AG08395 (cell line): ENCODE results near the gene RAF1.
"Not testable (repeated sequence)": the region's sequence is repeated elsewhere in the genome, so short reads cannot be mapped to it uniquely, and the experiment has no call there.

Experiments used
- DNase-seq: peaks from one replicate; pipeline ENCODE4 v3.0.0; 2012; ENCODE audit warnings: mixed read lengths, low spot score

Gene RAF1

DNA sequence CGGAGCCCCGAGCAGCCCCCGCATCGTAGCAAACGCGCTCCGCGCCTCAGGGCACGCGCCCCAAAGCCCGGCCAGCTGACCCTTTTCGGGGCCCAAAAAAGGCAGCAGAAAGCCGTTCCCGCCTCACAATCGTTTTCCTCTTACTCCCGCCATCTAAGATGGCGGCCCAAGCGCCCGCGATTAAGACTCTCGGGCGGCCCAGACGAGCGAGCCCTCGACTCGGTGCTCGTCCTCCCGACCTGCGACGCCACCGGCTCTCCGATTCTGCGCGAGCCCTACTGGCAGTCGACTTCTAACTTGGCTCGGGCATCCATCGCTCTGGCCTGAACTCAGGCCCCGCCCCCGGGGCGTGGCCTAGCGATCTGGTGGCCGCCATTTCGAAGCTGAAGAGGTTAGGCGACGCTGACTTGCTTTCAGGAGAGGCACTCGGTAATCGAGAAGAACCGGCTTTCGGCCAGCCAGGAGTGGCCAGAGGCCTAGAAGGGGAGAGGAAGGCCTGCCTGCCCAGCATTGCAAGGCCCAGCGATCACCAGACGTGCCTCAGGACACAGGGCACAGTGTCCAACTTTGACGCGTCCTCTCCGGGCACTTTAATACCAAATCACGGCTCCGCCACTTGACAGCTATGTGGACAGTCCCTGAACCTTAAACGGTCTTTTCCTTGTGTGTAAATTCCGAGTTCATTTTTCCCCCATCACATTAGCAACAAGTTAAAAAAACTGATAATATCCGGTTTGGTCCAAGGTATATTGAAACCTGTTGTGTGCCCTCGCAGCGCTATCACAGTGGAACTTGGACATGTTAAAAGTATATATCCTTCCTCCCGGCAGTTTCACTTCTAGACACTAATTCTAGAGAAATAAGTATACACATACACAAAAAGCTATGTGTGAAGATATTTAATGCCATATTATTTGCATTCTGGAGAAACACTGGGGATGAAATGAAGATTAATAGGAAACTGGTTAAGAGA, at the start of gene RAF1:
RAF1 (minus strand) TSS at position 182 of the 973 bp plus-strand sequence. CDS start 45,396 bp downstream, outside the sequence.
- DNase-seq: peak; percentile 98

- no peak for DNase-seq
Observed at GRCh38 chr3:12710062-12710461, 46.1 kb upstream of the RAF1 start.

GRCh38 chr3:12709334-12709733, 45.4 kb upstream of the RAF1 start:
- DNase-seq: no peak

DNA sequence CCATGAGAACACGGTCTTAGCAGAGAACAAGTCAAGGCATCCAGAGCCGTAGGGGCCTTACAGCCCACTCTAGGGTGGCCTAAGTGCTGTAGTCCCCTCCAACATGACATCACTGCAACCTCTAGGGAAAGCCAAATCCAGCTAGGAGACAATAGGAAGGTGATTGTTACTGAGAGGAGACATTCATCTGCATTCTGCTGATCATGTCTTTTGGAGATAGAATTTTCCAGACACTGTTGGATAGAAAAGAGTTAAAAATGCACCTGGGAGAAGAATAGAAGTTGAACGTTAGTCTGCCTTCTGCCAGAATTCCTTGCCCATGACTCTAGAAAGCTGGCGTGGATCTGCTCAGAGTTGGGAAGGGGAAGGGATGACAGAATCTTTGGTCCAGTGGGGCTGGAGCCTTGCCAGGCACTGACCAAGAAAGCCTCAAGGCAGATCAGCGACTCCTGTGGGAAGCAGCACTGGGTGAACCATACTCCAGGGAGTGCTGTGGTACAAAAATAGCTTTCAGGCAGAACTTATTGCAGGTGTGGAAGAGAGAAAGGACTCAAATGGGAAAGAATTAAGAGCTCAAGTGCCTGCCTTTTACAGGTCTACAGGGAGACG, 44.8 kb upstream of the RAF1 start:
- DNase-seq: peak; percentile 91

GRCh38 chr3:12707449-12707848, 43.5 kb upstream of the RAF1 start:
- DNase-seq: no peak

DNA sequence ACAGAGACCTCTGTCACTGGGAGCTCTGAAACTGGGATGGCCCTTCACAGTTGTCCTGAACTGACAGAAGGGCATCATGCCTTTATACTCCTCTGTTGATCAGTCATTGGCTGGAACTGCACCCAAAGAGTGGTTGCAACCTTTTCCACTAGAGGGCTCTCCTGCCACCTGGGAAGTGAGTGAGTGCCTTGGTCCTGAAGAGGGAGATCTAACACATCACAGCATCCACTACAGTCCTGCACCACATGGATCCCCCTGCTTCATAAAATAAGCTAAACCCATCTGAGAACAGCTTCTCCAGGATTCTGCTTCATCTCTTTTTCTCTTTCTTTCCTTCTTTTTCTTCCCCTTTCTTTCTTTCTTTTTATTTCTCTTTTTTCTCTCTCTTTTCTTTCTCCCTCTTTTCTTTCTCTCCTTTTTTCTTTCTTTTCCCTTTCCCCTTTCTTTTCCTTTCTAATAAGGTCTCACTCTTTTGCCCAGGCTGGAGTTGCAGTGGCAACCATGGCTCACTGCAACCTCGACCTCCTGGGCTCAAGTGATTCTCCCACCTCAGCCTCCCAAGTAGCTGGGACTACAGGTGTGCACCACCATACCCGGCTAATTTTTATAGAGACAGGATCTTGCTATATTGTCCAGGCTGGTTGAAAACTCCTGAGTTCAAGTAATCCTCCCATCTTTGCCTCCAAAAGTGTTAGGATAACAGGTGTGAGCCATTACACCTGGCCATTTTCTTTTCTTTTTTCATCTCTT, 42.8 kb upstream of the RAF1 start:
- peak; percentile 60 for DNase-seq

DNA sequence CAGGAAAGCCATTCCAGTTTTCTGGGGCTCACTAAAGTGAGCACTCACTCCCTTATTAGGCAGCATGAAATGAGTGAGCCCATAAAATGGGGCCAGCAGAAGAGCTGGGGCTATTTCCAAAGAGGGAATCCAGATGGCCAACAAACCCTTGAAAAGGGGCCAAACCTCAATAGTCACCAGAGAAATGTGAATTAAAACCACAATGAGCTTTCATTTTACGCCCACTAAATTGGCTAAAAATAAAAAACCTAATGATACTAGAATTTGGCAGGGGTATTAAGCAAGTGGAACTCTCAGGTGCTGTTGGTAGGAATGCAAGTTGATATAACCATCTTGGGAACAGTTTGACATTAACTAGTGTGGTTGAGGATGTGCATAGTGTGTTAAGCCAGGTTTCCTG, 42.1 kb upstream of the RAF1 start:
- DNase-seq: peak; percentile 61

DNA sequence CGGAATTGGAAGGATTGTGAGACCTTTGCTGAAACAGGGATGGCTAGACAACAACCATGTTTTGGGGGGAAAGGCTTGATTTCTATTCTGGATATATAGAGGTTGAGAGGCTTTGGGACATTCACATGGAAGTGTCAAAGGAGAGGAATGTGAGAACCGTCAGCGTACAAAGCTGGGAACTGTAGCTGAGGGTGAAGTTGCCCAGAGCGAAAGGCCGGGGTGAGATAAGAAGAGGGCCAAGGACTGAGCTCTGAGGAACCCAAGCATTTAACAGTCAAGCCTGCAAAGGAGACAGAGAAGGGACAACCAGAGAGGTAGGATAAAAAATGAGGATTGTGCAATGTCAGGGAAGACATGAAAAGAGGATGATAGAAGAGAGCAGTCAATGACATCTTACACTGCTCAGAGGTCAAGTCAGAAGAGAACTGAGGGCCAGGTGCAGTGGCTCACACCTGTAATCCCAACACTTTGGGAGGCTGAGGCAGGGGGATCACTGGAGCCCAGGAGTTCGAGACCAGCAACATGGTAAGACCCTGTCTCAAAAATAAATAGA, 41.5 kb upstream of the RAF1 start:
- DNase-seq: no peak

DNA sequence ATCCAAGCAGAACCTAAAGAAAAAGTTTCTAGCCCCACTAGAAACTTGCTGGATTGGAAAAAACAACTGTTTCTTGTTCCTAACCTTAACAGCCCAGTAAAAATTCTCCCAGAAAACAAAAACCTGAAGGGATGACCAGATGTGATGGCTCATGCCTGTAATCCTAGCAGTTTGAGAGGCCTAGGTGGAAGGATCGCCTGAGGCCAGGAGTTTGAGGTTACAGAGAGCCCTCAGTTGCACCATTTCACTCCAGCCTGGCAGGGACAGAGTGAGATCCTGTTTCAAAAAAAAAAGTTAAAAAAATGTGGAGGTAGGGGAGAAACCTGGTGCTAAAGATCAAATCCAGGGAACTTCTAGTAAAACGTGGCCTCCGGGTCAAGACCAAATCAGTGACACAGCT, 38.6 kb upstream of the RAF1 start:
- DNase-seq: no peak

DNA sequence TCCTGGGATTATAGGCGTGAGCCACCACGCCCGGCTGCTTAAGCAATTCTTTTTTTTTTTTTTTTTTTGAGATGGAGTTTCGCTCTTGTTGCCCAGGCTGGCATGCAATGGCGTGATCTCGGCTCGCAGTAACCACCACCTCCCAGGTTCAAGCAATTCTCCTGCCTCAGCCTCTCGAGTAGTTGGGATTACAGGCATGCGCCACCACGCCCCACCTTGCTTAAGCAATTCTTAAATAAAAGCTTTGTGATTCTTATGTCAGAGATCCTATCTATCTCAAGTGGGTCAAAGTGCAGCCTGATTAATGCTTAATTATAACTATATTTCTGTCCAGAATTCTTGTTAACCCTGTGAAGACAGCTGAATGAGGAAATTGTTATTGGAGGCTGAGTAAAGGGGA, 37.7 kb upstream of the RAF1 start:
- DNase-seq: not testable (repeated sequence)

DNA sequence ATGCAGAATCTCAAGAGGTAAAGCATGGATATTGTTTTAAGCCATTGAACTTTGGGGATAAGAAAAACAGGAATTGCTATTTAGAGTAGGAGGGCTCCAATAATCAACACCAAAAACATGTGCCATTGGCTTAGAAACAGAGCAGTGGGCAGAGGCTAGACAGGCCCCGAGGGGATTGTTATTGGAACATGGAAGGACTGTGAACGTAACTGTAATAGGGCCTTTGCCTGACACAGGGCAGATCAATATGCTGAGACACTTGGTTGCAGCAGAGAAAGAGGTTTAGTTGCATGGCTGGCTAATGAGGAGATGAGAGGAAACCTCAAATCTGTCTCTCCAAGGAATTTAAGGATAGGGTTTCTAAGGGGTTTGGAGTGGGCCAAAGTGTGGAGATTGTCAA, 36.9 kb upstream of the RAF1 start:
- DNase-seq: no peak

DNA sequence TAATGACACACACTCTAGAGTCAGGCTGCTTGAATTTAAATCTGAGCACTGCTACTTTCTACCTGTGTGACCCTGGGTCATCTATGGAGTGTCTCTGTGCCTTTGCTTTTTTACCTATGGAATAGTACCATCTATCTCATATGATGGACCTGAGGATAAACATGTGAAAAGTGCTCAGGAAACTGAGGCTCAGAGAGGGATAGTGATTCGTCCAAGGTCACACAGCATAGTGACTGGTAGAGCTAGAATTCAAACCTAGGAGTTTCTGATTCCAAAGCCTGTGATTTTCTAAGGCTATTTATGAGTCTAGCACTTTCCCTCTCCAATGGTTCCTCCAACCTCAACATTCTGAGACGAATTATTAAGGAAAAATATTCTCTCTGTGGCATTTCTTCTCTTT, 32.0 kb upstream of the RAF1 start:
- DNase-seq: no peak

GRCh38 chr3:12695112-12695511, 31.2 kb upstream of the RAF1 start:
- DNase-seq: peak; percentile 22

GRCh38 chr3:12692444-12692843, 28.5 kb upstream of the RAF1 start:
- no peak for DNase-seq

DNA sequence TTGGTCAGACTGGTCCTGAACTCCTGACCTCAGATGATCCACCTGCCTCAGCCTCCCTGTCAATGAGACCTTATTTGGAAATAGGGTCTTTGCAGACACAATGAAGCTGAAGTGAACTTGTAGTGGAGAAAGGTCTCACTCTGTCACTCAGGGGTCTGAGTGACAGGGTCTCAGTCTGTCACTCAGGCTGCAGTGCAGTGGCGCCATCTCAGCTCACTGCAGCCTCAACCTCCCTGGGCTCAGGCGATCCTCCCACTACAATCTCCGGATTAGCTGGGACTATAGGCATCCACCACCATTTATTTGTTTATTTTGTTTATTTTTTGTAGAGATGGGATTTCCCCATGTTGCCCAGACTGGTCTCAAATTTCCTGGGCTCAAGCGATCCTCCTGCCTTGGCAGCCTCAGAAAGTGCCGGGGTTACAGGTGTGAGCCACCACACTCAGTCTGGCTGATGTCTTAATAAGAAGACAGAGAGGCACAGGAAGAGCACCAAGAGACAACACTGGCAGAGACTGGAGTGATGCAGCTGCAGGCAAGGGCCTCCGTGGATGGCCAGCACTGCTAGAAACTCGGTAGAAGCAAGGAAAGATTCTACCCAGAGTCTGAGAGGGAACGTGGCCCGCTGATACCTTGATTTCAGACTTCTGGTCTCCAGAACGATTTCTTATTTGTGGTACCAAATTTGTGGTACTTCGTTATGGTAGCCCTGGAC, 26.2 kb upstream of the RAF1 start:
- DNase-seq: no peak

GRCh38 chr3:12687948-12688347, 24.0 kb upstream of the RAF1 start:
- DNase-seq: no peak

DNA sequence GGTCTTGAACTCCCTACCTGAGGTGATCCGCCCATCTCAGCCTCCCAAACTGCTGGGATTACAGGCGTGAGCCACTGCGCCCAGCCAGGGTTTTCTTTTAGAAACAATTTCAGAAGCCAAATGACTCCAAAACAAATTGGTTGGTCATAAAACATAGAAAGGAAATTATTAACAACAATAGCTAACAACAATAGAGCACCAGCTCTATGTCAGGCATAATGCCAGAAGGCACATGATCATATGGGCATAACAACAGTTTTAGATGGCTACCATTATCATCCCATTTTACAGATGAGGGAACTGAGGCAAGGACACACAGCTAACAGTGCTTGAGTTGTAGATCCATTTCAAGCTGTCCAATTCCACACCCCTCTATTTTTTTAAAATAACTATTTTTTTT, 22.2 kb upstream of the RAF1 start:
- no peak for DNase-seq

GRCh38 chr3:12681943-12682390, 18.1 kb upstream of the RAF1 start:
- DNase-seq: peak; percentile 85

- DNase-seq: no peak
Observed at GRCh38 chr3:12681089-12681942, 17.4 kb upstream of the RAF1 start.

DNA sequence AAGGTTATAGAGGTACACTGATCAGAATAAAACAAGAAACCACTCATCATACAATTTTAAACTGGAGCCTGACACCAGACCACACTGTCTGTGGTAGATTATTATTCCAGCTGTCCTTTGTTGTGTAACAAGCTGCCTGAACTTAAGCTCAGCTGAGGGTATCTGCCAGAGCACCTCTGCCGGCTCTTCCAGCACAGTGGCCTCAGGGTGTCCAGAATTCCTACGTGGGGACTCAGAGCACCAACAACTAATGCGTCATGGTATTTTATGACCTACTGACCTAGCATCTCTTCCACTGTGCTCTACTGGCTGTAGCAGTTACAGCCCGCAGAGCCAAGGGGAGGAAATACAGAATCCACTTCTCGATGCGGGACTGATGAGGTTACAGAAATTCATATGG, 15.6 kb upstream of the RAF1 start:
- peak; percentile 88 for DNase-seq

DNA sequence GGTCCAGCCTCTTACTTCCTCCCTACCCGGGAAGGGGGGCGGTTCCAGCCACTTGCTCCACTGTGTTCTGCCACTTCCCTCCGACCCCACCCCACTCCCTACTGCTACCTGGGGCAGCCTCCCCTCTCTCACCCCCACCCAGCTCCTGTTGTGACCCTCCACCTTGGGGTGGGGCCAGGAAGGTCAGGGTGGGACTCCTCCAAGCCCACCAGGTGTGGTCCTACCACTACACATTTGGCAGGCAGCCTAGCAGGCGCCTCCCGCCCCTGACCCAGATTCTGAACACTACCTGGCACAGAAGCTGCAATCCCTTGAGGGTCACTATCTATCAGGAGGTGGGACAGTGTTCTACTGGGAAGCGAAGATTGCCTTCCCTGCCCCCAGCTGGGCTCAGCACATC, 13.7 kb upstream of the RAF1 start:
- no peak for DNase-seq
